Caki2 (cell line): ENCODE results near the gene PBX1. TPM values are rescaled to one million over a fixed set of nuclear protein-coding genes. Genes with fewer than 3 reads are reported as not detected.

ENCODE experiments used
- DNase-seq: peaks from one replicate; pipeline ENCODE4 v3.0.0-alpha.2; 2015; ENCODE audit warnings: low read depth
- in situ Hi-C: cut with HindIII; loops from 2 replicates; pipeline ENCODE4 v1.10.0; 2016; ENCODE audit warnings: low sequenced_read_pairs, low pct_unique_long_range_greater_than_20kb, mixed read lengths
- total RNA-seq: library from RNA; depleted of rRNA; stranded (reverse); fragments of >200 nt; shearing (Covaris generic); gene quantifications from 2 replicates; pipeline ENCODE4 v1.2.3, GENCODE V29; 2014; ENCODE audit warnings: low replicate concordance

Gene PBX1
- total RNA-seq, 1 experiment from 2014 or later = 9.6 TPM

- in situ Hi-C loops = no loop called here
These were observed 189.4 kb downstream of the PBX1 start for GRCh38 chr1:164748253-164748899.

DNA sequence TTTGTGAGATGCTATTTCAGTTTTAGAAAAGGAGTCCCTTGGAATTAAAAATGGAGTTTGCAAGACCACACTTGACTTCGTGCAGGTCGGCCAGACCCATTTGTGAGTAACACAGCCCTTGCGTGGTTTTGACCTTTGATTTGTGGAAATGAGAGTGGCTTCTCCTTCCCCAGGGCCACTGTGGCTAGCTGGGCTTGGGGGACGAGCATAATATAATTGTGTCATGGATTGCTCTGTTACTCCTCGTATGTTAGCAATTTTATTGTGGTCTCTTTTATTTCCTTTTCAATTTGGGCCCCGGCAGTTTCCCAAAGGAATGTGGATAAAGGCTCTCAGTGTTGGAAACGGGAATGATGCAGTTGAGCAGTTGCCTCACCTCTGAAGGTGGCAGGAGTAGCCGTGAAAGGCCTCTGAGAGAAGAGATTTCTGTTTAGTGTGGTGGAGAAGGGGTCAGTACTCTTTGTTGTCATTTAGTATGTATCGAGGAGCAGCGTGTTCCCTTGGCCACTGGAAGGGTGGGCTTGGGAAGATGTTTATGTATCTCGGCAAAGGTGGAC, 194.6 kb downstream of the PBX1 start:
- in situ Hi-C loops = no loop called here

More at GRCh38 chr1:164748253-164748899, 189.4 kb downstream of the PBX1 start:
- peak; percentile 99 for DNase-seq

GRCh38 chr1:164754088-164754600, 195.2 kb downstream of the PBX1 start:
- in situ Hi-C loops = no loop called here
- no peak for DNase-seq

More for the DNA sequence above, 194.6 kb downstream of the PBX1 start:
- no peak for DNase-seq

- in situ Hi-C loops = no loop called here
- no peak for DNase-seq
These were observed 196.7 kb downstream of the PBX1 start for GRCh38 chr1:164755690-164756089.

GRCh38 chr1:164756741-164757140, 197.8 kb downstream of the PBX1 start:
- in situ Hi-C loops = no loop called here
- DNase-seq = no peak

DNA sequence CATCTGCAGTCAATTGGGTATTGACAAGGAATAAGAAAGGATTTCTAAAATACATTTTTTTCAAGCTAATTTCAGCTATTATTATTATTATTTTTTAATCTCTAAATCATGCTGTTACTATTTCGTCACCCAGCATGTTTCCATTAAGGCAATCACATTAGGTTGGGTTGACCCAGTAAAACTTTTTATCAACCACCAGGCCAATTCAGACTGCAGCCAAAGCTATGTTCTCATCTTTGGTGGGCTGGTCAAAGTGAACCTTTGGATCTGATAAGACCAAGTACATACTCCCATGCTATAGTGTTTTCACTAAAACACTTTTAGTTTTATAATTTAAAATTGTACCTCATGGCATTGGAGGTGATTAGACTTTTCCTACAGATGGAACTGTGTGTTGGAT, 198.6 kb downstream of the PBX1 start:
- in situ Hi-C loops = no loop called here
- DNase-seq = no peak

DNA sequence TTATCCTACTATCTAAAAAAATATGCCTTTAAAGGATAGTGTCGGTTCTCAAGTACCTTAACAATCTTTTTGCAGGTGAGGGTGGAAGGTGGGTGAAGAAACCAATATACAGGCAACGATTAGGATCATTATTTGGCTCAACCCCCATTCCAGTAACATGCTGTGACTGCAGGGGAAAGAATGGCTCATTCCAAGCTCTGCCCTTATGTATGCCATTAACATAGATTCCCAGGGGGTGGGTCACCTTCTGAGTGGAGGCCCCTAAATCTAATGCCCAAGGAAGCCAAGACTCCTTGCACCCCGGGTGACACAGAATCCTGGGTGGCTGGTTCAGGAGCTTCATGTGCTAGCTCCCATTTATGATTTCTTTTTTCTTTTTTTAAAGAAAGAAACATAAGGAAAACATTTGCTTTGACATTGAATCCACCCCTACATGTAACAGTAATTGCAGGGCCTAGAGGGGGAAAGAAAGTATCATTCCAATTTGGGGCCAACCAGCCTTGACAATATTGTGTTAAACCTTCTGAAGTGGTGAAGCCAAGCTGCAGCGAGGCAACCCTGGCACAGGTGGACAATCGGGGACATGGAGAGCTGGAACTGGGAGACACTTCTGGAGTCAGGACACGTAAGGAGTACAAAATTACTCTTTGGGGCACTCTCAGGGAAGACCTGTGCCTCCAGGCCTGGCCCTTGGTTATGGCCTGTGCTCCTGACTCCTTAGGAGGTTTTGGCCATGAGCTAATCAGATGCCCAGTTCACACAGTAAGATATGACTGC, 200.3 kb downstream of the PBX1 start:
- DNase-seq = no peak
- in situ Hi-C loops = no loop called here

DNA sequence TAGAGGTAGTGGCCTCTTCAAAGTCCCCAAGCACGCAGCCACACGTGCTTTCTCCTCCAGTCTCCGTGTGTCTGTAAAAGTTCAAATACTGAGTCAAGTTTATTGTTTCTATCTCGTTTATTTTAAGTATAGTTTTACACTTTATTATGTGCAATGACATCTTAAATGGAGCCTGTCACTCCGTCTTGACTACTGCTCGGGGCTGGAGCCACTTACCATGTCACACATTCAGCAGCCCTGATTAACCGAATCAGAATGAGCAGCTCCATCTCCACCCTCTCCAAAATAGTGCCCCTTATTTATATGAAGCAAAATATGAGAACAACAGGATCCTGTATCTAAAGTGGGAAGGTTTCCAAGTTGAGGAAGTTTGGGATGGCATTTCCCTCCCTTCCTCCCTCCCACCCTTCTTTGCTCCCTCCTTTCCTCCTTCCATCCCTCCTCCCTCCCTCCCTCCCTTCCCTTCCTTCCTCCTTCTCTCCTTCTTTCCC, 201.0 kb downstream of the PBX1 start:
- in situ Hi-C loops = no loop called here
- no peak for DNase-seq

- DNase-seq = no peak
- in situ Hi-C loops = no loop called here
These were observed 201.6 kb downstream of the PBX1 start for GRCh38 chr1:164760569-164760968.

DNA sequence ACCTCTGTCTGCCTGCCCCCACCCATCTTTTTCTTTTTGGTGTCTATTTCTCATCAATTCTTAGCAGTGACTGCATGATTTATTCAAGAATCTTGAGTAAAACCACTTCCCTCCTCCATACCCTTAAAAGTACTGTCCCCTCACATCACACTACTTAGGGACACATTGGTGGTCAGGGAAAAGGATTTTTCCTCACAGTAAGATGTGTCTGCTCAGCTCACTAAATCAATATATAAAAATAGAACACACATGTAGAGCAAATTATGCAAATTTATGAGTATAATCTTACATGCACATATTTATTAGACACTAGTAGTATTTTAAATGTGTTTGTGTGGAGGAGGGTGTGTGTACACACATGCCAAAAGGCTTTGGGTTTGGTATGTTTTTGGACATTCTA, 202.0 kb downstream of the PBX1 start:
- in situ Hi-C loops = no loop called here
- no peak for DNase-seq

DNA sequence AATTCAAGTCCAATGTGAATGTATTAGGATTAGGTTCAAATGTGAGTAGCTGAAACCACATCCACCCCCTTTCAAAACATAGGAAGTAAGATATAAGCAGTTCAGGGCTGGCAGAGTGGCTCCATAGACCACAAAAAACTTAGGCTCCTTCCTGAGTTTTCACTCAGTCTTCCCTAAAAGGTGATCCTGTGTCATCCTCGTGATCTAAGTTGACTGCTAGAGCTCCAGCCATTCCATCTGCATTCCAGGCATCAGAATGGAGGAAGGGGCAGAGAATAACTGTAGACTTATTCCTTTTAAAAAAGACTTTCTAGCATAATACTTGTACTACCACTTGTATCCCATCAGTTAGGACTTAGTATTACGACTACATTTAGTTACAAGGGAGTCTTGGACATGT, 204.1 kb downstream of the PBX1 start:
- DNase-seq = no peak
- in situ Hi-C loops = no loop called here

DNA sequence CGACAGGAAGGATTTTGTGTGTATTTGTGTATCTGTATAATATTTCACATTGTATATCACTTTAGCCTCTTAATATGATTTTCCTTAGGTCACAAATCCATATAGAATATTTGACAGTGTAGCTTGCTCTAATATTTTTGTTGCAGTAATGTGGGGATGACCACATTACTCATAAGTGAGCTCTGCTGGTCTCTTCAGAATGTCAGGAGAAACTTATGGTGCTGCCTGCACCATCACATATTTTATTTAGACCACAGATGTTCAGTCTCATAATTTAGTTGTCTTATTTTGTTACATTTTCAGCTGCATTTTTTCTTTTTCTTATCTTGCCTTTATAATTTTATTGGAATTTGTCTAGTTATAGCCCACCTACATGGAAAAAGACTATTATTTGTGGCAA, 205.3 kb downstream of the PBX1 start:
- DNase-seq = no peak
- in situ Hi-C loops = no loop called here

- in situ Hi-C loops = no loop called here
These were observed 206.6 kb downstream of the PBX1 start for GRCh38 chr1:164765557-164765956.

GRCh38 chr1:164765992-164766720, 207.2 kb downstream of the PBX1 start:
- no peak for DNase-seq
- in situ Hi-C loops = no loop called here

More at GRCh38 chr1:164765557-164765956, 206.6 kb downstream of the PBX1 start:
- peak; percentile 74 for DNase-seq

- DNase-seq = no peak
- in situ Hi-C loops = no loop called here
These were observed 208.9 kb downstream of the PBX1 start for GRCh38 chr1:164767752-164768402.

GRCh38 chr1:164768619-164769018, 209.6 kb downstream of the PBX1 start:
- in situ Hi-C loops = no loop called here
- no peak for DNase-seq

DNA sequence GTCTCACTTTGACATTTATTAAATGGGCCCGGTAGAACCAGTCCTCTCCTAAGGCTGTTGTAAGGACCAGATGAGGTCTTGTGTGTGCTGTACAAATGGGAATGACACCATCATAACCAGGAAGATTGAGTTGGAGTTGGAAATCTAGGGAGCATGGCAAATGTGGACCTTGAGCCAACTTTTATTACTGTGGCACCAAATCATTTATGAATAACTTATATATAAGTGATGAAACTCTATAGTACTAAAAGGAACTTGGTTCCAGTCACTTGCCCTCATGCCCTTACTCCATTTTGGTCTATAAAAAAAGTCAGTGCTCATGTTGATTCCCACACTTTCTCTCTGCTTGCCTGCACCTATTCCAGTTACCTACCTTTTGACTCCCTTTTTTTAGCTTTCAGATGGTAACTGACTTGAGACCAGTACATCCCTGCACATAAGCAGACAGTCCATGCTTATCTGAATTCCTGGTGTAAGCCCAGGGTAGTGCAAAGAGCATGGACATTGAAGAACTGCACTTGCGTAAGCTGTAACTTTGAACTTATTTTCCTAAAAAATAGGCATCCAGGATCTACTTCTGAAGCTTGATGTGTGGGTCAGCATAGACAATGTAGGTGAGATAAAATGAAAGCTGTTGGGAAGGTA, 210.6 kb downstream of the PBX1 start:
- in situ Hi-C loops = no loop called here
- DNase-seq = no peak

- in situ Hi-C loops = no loop called here
- no peak for DNase-seq
These were observed 211.1 kb downstream of the PBX1 start for GRCh38 chr1:164770131-164770529.
